GM04503 (cell line): ENCODE results near the gene SORCS1.

Experiments used
- DNase-seq: peaks from one replicate; pipeline ENCODE4 v3.0.0-alpha.2; 2012; ENCODE audit warnings: low read depth

The SORCS1 gene

DNA sequence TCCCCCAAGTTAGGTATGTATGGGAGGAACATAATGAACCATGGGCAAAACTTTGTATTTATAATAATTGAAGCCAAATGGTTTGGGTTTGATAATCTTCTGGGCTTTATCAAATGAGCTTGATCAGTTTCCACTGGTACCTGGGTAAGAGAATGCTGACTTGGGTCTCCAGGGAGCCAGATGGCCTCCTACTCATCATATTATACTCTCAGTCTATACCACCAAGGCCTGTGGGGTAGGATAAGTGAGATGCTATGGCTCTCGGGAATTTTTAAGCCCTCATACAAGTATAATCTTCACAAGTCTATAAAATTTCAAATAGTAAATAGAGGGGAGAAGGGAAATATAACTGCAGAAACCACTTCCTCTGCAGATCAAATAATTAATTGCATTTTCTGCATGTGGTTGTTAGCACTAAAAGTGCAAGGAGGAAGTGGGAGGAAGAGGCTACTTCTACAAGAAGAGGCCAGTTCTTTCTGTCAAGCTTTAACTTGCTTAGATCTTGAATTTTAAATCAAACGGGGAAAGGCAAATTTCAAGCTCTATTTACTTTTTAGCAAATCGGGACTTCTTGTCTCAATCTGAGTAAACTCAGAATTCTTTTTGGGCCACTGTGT lies 349.0 kb downstream of the SORCS1 start:
- DNase-seq: no peak

DNA sequence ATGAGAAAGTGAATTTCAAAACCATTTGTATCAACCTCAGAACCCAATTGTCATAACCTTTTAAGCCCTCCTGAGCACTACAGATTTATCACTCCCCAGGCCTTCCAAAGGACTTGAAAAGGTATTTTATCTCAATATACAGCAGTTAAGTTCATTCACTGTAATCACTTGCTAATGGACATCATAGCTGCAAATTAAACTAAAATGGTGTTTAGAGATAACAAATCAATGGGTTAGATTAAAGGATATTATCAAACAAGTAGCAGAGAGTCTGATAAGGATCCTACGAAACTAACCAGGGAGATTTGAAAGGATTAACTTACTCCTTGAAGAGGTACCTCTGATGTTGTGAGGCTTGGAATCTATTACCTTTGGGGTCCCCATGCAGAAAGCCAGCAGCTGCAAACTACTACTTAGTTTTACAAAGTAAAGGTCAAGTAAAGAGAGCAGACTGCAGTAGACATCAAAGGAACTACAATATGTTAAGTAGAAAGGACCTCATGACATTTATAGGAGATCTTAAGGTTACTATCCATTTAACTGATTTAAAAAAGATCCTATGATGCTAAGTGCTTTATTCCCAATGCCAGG lies 359.4 kb downstream of the SORCS1 start:
- DNase-seq: no peak

DNA sequence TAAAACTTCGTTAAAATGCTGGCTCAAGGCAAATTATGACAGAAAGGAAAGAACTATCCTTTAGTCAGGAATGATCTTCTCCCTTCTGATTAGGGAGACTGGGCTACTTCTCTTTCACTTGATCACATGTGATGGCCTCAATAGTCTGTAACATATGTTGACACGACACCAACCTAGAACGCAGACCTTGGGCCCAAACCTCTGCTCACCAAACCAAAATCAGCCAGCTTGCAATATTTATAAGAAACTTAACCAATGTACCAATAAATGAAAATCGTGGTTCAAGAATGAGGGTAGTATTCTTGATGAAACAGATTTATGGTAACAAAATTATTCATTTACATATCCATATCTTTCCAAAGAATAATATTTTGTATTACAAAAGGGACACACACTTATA lies 361.6 kb downstream of the SORCS1 start:
- DNase-seq: no peak

DNA sequence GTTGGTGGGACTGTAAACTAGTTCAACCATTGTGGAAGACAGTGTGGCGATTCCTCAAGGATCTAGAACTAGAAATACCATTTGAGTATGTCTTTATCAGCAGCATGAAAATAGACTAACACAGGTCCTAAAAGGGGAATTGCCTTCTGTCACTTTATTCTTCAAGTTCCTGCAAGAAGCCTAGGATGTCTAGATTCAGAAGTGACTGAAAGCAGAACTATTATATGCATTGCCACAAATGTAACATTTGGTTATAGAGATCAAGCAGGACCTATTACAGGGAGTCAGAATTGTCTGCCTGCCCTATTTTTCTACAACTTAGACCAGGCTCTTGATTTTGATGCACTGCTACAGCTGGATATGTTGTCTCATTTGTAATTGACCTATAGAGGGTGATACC lies 364.7 kb downstream of the SORCS1 start:
- no peak for DNase-seq

DNA sequence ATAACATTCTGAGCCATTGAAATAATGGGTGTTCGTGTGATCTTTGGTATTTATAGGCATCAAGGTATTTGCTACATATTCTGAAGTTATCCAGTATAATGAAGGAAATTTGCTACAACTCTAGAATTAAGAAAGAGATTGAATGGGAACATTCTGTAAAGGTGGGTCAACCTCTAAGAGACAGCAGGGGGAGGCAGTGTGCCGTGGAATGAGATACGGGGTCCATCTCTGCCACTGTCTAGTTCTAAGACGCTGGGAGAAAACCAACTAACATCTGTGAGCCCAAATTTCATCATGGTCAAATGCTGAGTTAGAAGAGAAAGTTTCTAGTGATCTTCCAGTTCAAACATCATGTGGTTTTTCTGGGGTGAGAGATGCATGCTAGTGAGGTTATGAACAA lies 368.9 kb downstream of the SORCS1 start:
- no peak for DNase-seq

DNA sequence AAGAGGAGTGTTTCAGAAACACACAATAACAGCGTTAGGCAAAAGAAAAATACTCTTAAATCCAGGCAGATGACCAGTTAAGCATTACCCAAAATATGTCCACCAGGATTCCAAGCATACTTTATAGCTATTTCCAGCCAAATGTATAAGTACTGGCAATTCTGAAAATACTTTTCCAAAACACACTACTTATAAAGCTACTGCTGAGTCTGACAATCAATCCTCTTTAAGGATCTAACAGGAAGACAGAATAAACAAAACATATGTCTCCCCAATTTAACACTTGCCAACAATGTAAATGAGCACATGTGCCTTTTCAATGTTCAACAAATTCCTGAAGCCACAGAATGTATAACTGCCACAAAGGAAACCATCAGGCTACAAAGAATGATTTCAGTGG lies 370.9 kb downstream of the SORCS1 start:
- no peak for DNase-seq

DNA sequence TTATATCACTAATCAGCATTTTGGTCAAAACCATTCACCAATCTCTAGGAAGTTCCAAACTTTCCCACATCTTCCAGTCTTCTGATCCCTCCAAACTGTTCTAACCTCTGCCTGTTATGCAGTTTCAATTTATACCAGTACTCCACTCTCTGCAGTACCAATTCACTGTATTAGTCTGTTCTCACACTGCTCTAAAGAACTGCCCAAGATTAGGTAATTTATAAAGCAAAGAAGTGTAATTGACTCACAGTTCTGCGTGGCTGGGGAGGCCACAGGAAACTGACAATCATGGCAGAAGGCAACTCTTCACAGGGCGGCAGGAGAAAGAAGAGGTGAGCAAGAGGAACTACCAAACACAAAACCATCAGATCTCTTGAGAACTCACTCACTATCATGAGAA lies 374.9 kb downstream of the SORCS1 start:
- no peak for DNase-seq

DNA sequence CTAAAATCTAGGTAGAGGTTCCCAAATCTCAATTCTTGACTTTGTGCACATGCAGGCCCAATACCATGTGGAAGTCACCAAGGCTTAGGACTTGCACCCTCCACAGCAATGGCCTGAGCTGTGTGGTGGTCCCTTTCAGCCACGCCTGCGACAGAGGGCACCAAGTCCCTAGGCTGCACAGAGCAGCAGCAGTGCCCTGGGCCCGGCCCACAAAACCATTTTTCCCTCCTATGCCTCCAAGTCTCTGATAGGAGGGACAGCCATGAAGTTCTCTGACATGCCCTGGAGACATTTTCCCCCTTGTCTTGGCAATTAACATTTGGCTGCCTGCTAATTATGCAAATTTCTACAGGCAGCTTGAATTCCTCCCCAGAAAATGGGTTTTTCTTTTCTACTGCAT lies 375.5 kb downstream of the SORCS1 start:
- no peak for DNase-seq

DNA sequence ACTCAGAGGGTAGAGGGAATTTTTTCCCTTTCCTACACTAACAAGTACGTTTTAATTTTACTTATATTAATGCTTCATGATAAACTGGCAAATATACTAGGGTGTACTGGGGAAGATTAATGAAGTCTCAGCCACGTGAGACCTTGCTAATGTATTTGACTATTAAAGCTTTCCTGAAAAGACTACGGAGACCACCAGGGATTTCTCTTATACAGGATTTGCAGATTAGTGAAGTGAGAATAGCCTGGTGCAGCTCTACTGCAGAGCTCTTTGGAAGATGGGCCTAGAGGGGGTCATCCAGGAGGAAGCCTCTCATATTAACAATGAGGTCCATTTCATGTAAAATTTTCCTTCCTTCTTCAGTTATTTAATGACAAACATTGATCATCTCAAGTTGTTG lies 379.0 kb downstream of the SORCS1 start:
- DNase-seq: no peak

DNA sequence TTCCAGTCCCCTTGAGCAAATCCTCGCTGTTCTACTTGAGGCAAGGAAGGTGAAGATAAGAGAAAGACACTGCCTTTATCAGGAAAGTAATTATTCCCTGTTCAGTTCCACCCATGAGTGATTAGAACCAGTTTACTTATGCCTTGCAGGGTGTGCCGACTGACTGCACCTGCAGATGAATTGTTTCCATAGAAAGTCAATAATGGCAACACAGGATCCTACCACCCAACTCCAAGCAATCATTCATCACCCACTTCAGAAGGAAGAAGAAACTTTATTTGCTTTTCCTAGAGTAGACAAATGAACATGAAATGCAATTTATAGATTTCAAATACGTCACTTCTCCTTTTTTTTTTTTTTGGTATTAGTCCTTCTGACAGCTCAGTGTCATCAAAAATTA lies 383.9 kb downstream of the SORCS1 start:
- DNase-seq: no peak

DNA sequence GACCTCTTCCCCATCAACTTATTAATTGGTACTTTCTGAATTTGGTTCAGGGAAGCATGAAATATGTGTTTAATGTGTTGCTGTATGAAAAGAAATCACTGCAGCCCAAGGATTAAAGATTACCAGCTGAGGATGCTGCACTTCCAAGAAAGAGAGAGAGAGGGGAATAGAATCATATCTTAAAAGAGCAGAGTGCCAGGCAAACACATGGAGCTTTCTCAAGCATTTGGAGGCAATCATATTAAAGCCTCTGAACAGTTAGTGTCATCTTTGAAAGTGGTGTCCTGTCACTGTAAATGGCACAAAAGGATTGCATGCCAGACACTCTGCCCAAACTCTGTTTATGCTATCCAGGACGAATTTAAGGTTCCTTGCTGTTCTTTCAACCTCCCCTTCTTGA lies 386.7 kb downstream of the SORCS1 start:
- DNase-seq: no peak

DNA sequence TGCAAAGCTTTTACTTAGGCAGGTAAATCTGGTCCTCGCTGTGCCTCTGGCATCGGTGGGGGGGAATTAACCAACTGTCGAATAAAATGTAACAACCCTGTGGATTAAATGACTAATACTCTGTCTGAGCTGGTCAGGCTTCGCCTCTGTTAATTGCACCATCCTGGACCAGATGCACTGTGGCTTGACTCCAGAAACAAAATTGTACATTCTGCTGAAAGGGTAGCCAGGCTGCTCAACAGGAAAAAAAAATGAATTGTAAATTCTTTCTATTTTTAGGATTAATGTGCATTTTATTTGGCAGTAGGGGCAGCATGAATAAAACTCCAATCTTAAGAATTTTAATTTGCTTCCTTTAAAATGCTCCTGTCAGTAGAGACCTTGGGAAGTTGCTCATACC lies 389.4 kb downstream of the SORCS1 start:
- DNase-seq: no peak

DNA sequence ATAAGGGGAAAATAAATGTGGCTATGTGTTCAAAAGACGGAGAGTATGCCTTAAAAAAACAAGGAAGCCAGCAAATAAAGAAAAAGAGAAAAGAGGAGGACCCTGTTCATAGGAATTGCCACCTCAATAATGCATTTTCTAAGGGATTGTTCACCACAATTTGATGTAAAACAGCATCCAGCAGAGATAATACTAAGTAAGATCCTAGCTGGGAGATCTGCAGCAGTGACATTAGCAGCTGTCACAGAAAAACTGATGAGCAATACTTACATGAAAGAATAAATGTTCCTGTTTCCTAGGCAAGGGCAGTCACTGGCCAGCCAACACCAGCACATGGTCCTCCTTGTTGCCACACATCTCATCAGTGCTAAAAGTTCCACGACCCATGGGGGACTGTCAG lies 391.5 kb downstream of the SORCS1 start:
- no peak for DNase-seq

DNA sequence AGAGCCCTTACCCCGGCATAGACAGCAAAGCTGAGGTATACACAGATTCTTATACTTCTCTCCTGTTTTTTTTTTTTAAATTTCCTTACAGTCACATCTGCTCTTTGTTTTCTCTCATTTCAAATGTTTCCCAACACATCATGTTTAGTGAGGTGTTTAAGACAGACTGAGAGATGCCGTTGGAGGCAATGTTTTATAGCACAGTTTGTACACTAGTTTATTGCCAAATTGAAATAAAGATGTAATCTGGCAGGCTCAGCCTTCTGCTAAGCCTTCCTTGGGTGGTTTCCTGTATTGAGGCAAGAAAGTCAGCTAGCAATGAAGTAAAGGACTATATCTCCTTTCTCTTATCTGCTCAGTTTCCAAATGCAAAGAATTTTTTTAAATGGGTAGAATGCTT lies 393.4 kb downstream of the SORCS1 start:
- DNase-seq: no peak

DNA sequence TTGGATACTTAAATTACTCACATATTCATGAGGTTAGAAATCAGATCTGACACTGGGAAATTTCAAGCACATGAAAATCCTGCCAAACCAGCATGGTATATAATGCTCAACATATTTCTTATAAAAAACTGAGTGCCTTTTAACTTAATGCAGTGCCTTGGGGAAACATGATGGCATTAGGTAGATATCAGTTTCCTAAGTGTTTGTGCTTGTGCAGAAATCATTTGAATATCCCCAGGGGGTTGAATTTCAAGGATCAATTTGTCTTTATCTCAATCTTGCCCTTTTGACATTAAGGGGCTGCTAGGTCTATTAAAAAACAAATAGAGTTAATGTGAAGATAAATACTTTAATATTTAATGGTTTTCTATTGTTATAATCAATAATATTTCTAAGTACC lies 396.3 kb downstream of the SORCS1 start:
- DNase-seq: no peak

DNA sequence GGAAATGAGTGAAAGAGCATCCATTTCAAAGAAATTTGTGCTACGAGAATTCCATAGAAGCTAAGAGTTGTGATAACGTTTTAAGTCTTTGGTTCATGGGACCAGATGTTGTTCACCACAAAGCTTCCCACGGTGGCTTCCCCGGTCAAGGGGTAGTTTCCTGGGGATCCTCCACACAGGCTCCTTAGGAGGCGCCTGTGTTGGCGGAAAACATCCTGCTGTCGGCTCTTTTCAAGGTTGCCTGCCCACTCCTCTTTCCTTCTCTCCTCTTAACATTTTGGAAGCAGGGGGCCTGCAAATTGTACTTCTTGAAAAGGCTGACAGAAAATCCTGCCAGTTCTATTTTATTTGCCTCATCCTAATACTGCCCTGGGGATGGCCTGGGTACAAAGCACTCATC lies 398.6 kb downstream of the SORCS1 start:
- no peak for DNase-seq

DNA sequence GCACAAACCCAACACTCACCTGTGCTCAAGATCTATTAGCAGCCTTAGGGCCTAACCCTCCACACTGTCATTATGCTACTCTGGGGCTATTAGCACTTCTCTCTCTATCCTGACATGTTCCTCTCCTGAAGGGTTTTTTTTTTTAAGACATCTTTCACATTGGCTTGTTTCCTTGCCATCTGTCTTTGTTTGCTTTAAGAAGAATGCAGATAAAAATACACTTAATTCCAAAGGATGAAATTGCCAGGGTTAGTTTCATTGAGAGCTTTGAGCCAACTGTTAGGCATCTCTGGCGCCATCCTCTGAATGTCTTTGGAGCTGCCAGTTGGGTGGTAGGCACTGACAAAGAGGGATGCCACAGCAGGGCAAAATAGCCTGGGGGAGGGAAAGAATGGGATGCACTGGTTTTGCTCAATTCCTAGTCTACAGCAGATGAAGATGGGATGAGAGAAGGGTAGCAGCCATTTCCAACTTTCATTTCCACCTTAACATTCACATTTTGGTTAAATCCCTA lies 399.2 kb downstream of the SORCS1 start:
- DNase-seq: no peak

DNA sequence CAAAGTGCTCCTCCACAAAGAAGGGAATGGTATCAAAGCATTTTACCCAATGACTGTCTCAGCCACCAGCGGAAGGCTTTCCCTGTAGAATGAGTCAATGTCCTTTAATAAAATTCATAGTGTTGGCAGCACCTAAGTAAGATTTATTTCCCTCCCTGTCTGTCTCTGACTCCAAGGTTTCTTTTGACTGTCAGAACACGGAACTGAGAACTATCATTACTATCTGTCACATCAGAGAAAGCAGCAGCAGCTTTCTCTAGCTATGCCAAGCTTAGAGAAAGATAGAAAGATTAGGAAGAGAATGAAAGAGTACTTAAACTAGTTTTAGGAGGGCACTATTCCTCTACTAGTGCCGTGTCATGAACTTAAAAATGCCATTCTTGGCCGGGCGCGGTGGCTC lies 400.1 kb downstream of the SORCS1 start:
- no peak for DNase-seq

DNA sequence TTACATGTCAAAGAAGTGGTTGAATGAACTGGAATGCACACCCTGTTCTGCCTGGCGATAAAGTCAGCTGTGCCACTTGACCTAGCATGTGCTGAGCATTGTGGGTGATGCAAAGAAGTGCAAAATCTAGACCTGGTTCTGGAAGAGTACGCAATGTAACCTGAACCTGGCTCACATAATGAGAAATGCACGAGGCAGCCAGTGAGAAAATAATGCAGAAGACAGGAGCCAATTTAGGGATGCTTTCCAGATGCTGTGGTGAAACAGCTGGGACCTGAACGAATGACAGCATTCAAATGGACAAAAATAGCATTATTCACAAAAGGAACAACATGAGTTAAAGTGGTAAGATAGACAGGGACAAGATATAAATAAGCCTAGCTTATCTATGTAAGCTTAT lies 402.6 kb downstream of the SORCS1 start:
- no peak for DNase-seq

DNA sequence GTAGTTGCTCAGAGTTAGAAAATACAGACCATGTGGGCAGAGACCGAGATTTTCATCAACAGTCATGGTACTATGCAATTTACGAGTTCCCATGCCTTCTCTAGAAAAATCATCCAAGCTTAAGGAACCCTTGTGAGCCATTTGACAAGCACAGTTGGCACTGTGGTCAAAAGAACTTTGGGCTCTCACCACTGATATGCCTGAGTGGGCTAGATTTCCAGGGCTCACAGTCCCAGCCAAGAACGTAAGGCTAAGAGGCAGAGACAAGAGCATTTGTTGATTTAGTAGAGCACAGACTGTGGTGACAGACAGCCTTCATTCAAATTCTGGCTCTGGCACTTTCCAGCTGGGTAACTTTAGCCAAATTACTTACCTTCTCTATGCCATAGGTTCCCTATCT lies 407.0 kb downstream of the SORCS1 start:
- no peak for DNase-seq

DNA sequence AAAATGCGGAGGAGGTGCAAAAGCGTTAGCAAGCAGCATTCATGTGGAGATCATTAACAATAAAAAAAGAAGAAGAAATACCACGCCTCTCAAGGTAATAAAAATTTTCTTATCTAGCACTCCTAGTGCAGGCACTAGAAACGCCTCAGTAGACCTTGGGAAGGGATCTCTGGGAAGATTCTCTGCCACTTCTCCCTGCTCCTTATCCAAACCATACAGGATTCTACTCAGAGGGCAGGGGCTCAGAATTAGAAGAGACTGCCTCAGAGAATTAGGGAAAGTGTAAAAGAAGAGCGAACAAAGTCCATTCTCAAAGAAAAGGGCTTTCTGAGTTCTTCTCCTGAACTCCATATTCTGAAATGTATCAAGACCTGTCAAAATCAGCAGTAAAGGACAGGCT lies 413.4 kb downstream of the SORCS1 start:
- DNase-seq: no peak

DNA sequence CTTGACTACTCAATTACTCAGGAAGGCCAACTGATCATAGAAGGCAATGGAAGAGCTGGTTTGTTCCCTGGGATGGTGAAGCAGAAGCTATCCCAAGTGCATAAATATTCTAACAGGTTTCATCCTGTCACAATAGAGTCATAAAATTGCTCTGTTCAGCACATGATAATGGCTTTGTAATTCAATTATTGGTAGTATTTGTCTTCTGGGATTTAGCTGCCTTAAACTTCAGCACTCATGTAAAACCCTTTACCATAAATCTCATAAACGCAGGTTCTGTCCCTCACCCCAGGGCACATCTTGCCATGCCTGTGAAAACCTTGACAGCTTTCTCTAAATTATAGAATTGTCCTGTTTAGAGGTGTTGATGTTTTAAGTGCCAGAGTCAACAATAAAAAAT lies 417.6 kb downstream of the SORCS1 start:
- no peak for DNase-seq

DNA sequence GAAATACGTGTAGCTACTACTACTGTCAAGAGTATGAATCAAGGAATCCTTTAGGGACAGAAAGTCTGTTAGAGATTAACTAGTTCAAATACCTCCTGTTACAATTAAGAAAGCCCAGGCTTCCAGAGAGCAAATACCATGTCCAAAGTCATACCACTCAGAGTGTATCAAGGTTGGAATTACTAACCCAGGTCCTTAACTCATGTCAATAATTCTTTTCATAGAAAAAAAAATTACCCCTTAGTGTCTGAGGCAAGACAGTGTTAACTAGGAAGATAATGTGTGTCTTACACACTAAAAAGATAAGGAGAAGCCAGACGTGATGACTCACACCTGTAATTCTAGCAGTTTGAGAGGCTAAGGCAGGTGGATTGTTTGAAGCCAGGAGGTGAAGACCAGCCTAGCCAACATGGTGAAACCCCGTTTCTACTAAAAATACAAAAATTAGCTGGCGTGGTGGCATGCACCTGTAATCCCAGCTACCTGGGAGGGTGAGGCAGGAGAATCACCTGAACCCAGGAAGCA lies 423.4 kb downstream of the SORCS1 start:
- DNase-seq: no peak

DNA sequence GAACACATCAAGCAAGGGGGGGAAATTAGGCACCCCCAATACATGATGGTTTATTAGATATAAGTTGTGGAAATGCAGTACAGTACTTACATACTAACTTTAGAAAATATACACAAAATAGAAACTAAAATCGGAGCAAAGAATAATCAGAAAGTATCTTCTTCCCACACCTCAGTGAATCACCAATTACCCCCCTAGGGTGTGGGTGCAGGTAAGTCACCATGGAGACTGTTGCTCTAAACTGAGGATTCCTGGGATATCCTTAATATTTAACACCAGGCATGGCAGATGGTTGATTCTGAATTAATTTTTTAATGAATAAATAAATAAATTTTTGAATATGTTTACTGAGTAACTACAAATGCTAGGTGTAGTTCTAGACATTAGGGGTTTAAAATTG lies 424.4 kb downstream of the SORCS1 start:
- DNase-seq: no peak
